Superior temporal gyrus (tissue), 1 donor: Measurements from ENCODE around the gene CDKN2B-AS1.

Source experiments
- DNase-seq: peaks from one replicate; pipeline ENCODE4 v3.0.0-alpha.2; 2016; ENCODE audit errors: extremely low spot score

The CDKN2B-AS1 gene

GRCh38 chr9:22005702-22006606 is 11.4 kb downstream of the CDKN2B-AS1 start:
- no peak for DNase-seq

GRCh38 chr9:22008384-22008716 is 13.8 kb downstream of the CDKN2B-AS1 start:
- no peak for DNase-seq

GRCh38 chr9:22008717-22009505 is 14.3 kb downstream of the CDKN2B-AS1 start, which contains the start of gene CDKN2B:
TSS of gene CDKN2B (minus strand) at chr9:22009305. CDS start at chr9:22008953, 352 bp downstream.
- DNase-seq = peak; percentile 89

- DNase-seq = no peak
Observed at GRCh38 chr9:22009506-22009867, 14.9 kb downstream of the CDKN2B-AS1 start.

GRCh38 chr9:22010866-22011625 is 16.5 kb downstream of the CDKN2B-AS1 start:
- DNase-seq = no peak

GRCh38 chr9:22022396-22022795 is 27.8 kb downstream of the CDKN2B-AS1 start:
- no peak for DNase-seq

GRCh38 chr9:22026696-22027095 is 32.1 kb downstream of the CDKN2B-AS1 start:
- DNase-seq = no peak

GRCh38 chr9:22028394-22028793 is 33.8 kb downstream of the CDKN2B-AS1 start:
- DNase-seq = no peak

- DNase-seq = no peak
Observed at GRCh38 chr9:22029231-22029630, 34.6 kb downstream of the CDKN2B-AS1 start.

- DNase-seq = no peak
Observed at GRCh38 chr9:22030101-22030598, 35.6 kb downstream of the CDKN2B-AS1 start.

GRCh38 chr9:22031655-22032411 is 37.2 kb downstream of the CDKN2B-AS1 start:
- DNase-seq = no peak

GRCh38 chr9:22033012-22033630 is 38.5 kb downstream of the CDKN2B-AS1 start:
- DNase-seq = no peak

GRCh38 chr9:22035591-22036011 is 41.0 kb downstream of the CDKN2B-AS1 start:
- DNase-seq = no peak

- no peak for DNase-seq
Observed at GRCh38 chr9:22036866-22037626, 42.5 kb downstream of the CDKN2B-AS1 start.

GRCh38 chr9:22037954-22038690 is 43.5 kb downstream of the CDKN2B-AS1 start:
- DNase-seq = no peak

- DNase-seq = no peak
Observed at GRCh38 chr9:22039258-22039657, 44.7 kb downstream of the CDKN2B-AS1 start.

GRCh38 chr9:22040760-22041159 is 46.2 kb downstream of the CDKN2B-AS1 start:
- DNase-seq = no peak

- no peak for DNase-seq
Observed at GRCh38 chr9:22041344-22041743, 46.8 kb downstream of the CDKN2B-AS1 start.

GRCh38 chr9:22041775-22042174 is 47.2 kb downstream of the CDKN2B-AS1 start:
- no peak for DNase-seq
